OCI-LY3 (cell line): ENCODE data around the gene CARS2.

Source experiments
- H2AFZ ChIP-seq: fragments of 200-600, 300-600 bp; shearing (Covaris generic); 2 replicates; pipeline ENCODE4 v1.6.0; 2014; ENCODE audit warnings: antibody characterized with exemption, low read depth, low read length
- H3K27ac ChIP-seq: fragments of 200-600, 300-600 bp; sonication (generic); 2 replicates; pipeline ENCODE4 v1.5.1; 2014; ENCODE audit warnings: mild to moderate bottlenecking, low read length, moderate library complexity, mixed read lengths
- H3K27me3 ChIP-seq: fragments of 200-600, 300-600 bp; sonication (generic); 2 replicates; pipeline ENCODE4 v1.6.1; 2014; ENCODE audit warnings: low read depth, low read length, mixed read lengths
- H3K36me3 ChIP-seq: fragments of 200-600, 300-600 bp; sonication (generic); replicated peaks from 2 replicates; pipeline ENCODE3; 2014; ENCODE audit warnings: low read depth, low read length, mixed read lengths
- H3K4me1 ChIP-seq: fragments of 300-600, 200-600 bp; sonication (generic); 2 replicates; pipeline ENCODE4 v1.6.1; 2014; ENCODE audit warnings: low read length, mixed read lengths
- H3K4me2 ChIP-seq: fragments of 200-600, 300-600 bp; sonication (generic); 2 replicates; pipeline ENCODE4 v1.6.1; 2014; ENCODE audit warnings: low read length, mixed read lengths
- H3K4me3 ChIP-seq: fragments of 300-600, 200-600 bp; sonication (generic); 2 replicates; pipeline ENCODE4 v1.5.1; 2014; ENCODE audit warnings: antibody characterized with exemption, mild to moderate bottlenecking, low read length, moderate library complexity
- H3K79me2 ChIP-seq: fragments of 300-600, 200-600 bp; shearing (Covaris generic); 2 replicates; pipeline ENCODE4 v1.6.1; 2014; ENCODE audit warnings: mild to moderate bottlenecking, low read length, mixed read lengths
- H3K9ac ChIP-seq: fragments of 300-600, 200-600 bp; shearing (Covaris generic); 2 replicates; pipeline ENCODE4 v1.6.0; 2014; ENCODE audit warnings: mild to moderate bottlenecking, low read length, moderate library complexity
- H3K9me3 ChIP-seq: fragments of 200-600, 300-600 bp; shearing (Covaris generic); 2 replicates; pipeline ENCODE4 v1.6.1; 2014; ENCODE audit warnings: low read length, mixed read lengths; ENCODE audit not compliant: insufficient read depth
- H4K20me1 ChIP-seq: fragments of 200-600, 300-600 bp; sonication (generic); 2 replicates; pipeline ENCODE4 v1.6.1; 2016; ENCODE audit warnings: low read length, mixed read lengths; ENCODE audit not compliant: insufficient read depth
- CTCF ChIP-seq: fragments of 200-600, 300-600 bp; sonication (generic); IDR thresholded peaks from 2 replicates; pipeline ENCODE4 v1.5.1; 2014; ENCODE audit warnings: antibody characterized with exemption, low read length, low read depth
- EZH2phosphoT487 ChIP-seq: fragments of 200-600 bp; shearing (Covaris generic); IDR thresholded peaks from 2 replicates; pipeline ENCODE4 v1.6.1; 2018; ENCODE audit warnings: antibody characterized with exemption, mixed run types, low read depth

Gene CARS2

GRCh38 chr13:110638814-110639806, 66.8 kb downstream of the CARS2 start:
- no peak overlapping the region for H3K4me3 ChIP-seq
- no peaks in the 10 kb centered on the region for H3K9me3 ChIP-seq
- TF ChIP-seq CTCF (no peak), EZH2phosphoT487 (no peak)
- 0 out of 2 replicates have a peak, but pooled peaks cover 4% of the 10 kb centered on the region for H3K79me2 ChIP-seq
- H3K27me3 ChIP-seq, result no peaks in the 10 kb centered on the region
- H3K4me2 ChIP-seq, result no peak overlapping the region
- H3K4me1 ChIP-seq, result no peaks in the 10 kb centered on the region
- no peak overlapping the region for H2AFZ ChIP-seq
- peaks cover 86% of the 10 kb centered on the region for H3K36me3 ChIP-seq
- peaks cover 7% of the 10 kb centered on the region for H4K20me1 ChIP-seq
- no peak overlapping the region for H3K9ac ChIP-seq
- H3K27ac ChIP-seq, result no peak overlapping the region

GRCh38 chr13:110638257-110638656, 67.7 kb downstream of the CARS2 start:
- TF ChIP-seq EZH2phosphoT487, result no peak
- no peak for TF ChIP-seq CTCF
- Histone ChIP-seq H3K9me3 (no peaks in the 10 kb centered on the region), H3K9ac (no peak overlapping the region), H3K4me3 (no peak overlapping the region), H3K4me1 (no peaks in the 10 kb centered on the region), H3K36me3 (peaks cover 83% of the 10 kb centered on the region), H4K20me1 (peaks cover 12% of the 10 kb centered on the region), H3K27me3 (no peaks in the 10 kb centered on the region), H3K27ac (no peak overlapping the region), H3K4me2 (no peak overlapping the region), H3K79me2 (peaks cover 6% of the 10 kb centered on the region; the same call in 1 of the 2 replicates), H2AFZ (no peak overlapping the region)

- H3K27me3 ChIP-seq, result no peaks in the 10 kb centered on the region
- peaks cover 81% of the 10 kb centered on the region for H3K36me3 ChIP-seq
- H3K9ac ChIP-seq, result no peak overlapping the region
- TF ChIP-seq CTCF (no peak), EZH2phosphoT487 (no peak)
- H3K79me2 ChIP-seq, result peaks cover 6% of the 10 kb centered on the region; the same call in 1 of the 2 replicates
- no peak overlapping the region for H3K27ac ChIP-seq
- no peak overlapping the region for H2AFZ ChIP-seq
- no peaks in the 10 kb centered on the region for H3K9me3 ChIP-seq
- H3K4me2 ChIP-seq, result no peak overlapping the region
- peaks cover 12% of the 10 kb centered on the region for H4K20me1 ChIP-seq
- H3K4me1 ChIP-seq, result no peaks in the 10 kb centered on the region
- H3K4me3 ChIP-seq, result no peak overlapping the region
Observed at GRCh38 chr13:110637747-110638146, 68.2 kb downstream of the CARS2 start.

- H3K4me2 ChIP-seq, result no peak overlapping the region
- peaks cover 6% of the 10 kb centered on the region; the same call in 1 of the 2 replicates for H3K79me2 ChIP-seq
- no peak overlapping the region for H3K27ac ChIP-seq
- no peaks in the 10 kb centered on the region for H3K4me1 ChIP-seq
- H3K4me3 ChIP-seq, result no peak overlapping the region
- H3K9me3 ChIP-seq, result no peaks in the 10 kb centered on the region
- H3K27me3 ChIP-seq, result no peaks in the 10 kb centered on the region
- peaks cover 12% of the 10 kb centered on the region for H4K20me1 ChIP-seq
- no peak overlapping the region for H2AFZ ChIP-seq
- no peak for TF ChIP-seq CTCF
- no peak for TF ChIP-seq EZH2phosphoT487
- peaks cover 76% of the 10 kb centered on the region for H3K36me3 ChIP-seq
- no peak overlapping the region for H3K9ac ChIP-seq
Observed at GRCh38 chr13:110637275-110637674, 68.6 kb downstream of the CARS2 start.
